CD4-positive, alpha-beta T cell treated with Interleukin-12 subunit alpha and Interleukin-12 subunit beta, for 1 hour (primary cell): ENCODE results near the gene KAZALD1.
A peak's percentile ranks its signal among the peaks of the same experiment; 100 is the strongest.

ENCODE experiments used
- DNase-seq: peaks from one replicate; pipeline ENCODE4 v3.0.0-alpha.2; 2020

KAZALD1 gene

DNA sequence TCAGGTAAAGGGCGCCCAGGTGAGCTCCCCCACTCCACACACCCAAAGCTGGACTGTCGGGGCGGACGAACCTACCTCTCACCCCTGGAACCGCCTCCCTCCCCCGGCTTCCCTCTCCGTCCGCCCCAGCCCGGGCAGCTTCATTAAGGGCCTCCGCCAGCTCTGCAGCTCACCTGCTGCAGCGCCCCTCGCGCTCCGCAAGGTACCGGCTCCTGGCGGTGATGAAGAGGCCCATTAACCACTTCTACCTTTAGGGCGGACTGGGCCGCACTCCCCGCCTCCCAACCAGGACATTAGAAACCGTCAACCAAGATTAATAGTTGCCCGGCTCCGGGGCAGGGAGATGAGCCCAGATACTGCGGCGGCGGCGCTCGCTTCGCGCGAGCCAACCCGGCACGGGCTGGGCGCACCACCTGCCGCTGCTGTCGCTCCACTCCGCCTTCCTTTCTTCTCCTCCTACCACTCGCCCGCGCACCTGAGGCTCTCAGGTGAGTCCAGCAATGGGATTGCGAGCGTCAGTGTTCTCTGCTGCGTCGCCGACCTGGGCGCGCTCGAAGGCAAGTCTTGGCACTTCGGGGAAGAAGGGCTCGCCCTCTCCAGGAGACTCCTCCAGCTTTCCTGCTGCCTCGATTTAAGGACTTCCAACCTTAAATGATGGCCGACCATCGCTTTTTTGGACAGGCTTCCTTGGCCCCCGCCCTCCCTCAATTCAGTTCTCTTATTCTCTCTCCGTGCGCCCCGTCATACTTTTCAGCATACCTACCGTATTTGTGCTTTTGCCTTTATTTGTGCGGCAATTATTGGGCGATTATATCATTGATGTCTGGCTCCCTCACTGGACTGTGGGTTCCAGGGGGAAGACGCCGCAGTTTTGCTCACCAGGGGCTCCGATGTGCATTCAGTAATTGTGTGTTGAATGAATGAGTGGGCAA, 13.6 kb upstream of the KAZALD1 start:
- DNase-seq, result no peak

DNA sequence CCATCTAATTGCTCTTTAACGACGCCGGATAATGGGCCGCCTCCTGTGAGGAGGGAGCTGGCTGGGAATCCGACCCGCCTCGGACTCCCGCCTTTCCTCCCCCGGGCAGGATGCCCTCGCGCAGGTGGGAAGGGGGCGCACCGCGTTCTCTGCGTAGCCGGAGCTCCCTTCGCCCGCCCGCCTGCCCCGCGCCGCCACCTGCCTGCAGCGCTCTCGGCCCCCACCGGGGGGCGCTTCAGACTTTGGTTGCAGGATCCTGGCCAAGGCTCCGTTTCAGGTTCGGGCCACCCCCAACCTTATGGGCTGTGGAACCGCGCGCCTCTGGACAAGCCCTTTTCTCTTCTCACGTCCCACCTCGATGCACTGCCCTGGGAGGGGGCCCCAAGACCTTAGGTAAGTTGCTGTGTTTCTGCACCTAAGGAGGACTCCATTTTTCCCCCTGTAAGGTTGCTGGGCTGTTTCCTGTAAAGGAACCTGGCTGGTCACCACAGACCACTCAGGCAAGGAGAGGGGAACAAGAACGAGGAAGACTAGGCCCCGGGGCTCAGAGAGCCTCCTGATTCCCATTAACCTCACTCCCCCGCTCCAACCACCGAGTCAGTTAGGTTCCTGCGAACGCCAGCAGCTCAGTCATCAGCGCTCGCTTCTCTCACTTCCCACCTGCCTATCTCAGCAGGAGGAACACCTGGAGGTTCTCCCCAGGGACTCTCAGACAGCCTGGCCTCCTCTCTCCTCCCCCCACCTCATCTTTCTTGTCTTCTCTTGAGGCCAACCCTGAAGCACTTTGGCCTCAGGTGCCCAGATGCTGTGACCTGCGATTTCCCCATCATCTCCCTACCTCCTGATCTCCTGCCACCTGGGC, 11.3 kb upstream of the KAZALD1 start:
- DNase-seq, result peak; percentile 83

DNA sequence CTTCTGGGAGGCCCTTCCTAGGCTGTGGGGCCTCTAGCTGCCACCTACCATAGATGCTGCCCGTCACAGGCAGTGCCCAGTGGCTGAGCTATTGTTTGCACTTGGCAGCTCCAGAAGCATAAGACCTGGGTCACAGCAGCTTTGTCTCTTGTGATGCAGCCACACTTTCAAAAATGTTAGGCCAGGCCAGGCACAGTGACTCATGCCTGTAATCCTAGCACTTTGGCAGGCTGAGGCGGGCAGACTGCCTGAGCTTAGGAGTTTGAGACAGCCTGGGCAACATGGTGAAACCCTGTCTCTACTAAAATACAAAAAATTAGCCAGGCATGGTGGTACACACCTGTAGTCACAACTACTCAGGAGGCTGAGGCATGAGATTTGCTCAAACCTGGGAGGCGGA, 9.5 kb upstream of the KAZALD1 start:
- no peak for DNase-seq

DNA sequence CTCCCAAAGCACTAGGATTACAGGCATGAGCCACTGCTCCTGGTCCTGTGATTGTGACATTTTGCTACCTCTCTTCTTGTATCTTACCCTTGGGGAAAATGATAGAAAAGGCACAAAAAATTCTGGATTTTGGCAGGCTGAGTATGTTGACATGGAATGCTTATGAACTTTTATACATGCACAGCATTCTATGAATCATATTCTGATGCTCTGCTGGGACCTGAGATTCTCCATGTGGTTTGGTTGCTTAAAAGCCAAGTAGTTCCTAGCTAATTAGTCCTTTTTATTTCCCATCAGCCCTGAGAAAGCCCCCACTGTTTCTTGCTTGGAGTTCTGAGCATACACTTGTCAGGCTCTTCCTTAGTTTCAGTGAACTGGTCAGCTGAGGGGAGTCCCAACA, 8.3 kb upstream of the KAZALD1 start:
- DNase-seq, result no peak

DNA sequence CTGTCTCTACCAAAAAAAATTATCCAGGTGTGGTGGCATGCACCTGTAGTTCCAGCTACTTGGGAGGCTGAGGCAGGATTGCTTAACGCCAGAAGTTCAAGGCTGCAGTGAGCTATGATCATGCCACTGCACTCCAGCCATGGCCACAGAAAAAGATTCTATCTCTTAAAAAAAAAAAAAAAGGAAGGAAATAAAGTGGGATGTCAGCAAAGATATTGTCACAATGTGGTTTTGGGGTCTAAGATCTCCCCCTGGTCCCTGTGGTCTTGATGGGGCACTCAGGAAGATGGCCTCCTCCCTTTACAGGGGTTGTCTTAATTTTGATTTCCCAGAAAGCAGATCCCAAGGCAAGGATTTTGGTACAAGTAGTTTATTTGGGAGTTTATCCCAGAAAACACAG, 7.4 kb upstream of the KAZALD1 start:
- no peak for DNase-seq

DNA sequence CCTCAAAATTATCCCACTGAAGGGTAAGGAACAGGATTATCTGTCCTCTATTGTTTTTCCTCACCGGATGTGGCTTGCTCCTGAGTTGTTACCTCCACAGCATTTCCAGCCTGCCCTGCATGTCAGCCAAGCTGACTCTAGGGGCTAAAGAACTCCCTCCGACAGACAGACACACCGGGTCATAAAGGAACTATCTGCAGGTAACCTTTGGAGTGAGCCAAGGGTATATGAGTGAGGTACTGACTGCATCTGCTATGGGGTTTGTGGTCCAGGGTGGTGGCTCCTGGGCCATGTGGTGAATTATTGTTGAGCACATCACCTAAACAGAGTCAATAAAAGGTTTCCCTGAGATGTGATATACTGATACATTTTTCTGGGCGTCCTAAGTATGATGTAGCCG, 6.9 kb upstream of the KAZALD1 start:
- no peak for DNase-seq

DNA sequence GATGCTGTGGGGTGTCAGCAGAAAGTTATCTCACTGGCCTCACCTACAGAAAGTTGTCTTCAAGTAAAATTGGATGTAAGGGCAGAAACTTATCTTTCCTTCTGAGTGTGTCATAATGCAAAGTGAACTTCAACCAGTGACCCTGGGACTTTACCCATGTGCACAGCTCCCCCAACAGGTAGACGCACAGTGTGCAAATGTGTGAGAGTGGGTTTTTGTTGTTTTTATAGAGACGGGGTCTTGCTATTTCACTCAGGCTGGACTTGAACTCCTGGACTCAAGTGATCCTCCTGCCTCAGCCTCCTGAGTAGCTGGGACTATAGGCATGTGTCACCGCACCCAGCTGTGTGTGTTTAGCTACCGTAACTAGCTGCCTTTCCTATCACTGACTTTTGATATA, 6.4 kb upstream of the KAZALD1 start:
- no peak for DNase-seq

DNA sequence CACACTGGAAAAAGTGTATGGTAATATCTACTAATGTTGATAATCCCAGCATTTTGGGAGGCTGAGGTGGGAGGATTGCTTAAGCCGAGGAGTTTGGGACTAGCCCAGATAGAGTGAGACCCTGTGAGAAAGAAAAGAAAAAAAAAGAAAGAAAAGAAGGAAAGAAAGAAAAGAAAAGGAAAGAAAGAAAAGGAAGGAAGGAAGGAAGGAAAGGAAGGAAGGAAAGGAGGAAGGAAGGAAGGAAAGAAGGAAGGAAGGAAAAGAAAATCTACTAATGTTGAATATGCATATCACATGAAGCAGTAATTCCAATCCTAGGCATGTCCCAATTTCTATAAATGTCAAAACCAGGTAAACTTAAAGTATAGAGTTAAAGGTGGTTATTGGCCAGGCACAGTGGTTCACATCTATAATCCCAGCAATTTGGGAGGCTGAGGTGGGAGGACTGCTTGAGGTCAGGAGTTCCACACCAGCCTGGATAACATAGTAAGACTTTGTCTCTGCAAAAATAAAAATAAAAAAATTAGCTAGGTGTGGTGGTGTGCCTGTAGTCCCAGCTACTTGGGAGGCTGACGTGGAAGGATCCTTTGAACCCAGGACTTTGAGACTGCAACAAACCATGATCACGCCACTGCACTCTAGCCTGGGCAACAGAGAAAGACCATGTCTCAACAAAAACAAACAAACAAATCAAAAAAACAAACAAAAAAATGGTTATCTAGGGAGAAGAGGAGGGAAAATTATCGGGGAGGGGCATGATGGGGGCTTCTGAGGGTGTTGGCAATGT, 5.2 kb upstream of the KAZALD1 start:
- no peak for DNase-seq

DNA sequence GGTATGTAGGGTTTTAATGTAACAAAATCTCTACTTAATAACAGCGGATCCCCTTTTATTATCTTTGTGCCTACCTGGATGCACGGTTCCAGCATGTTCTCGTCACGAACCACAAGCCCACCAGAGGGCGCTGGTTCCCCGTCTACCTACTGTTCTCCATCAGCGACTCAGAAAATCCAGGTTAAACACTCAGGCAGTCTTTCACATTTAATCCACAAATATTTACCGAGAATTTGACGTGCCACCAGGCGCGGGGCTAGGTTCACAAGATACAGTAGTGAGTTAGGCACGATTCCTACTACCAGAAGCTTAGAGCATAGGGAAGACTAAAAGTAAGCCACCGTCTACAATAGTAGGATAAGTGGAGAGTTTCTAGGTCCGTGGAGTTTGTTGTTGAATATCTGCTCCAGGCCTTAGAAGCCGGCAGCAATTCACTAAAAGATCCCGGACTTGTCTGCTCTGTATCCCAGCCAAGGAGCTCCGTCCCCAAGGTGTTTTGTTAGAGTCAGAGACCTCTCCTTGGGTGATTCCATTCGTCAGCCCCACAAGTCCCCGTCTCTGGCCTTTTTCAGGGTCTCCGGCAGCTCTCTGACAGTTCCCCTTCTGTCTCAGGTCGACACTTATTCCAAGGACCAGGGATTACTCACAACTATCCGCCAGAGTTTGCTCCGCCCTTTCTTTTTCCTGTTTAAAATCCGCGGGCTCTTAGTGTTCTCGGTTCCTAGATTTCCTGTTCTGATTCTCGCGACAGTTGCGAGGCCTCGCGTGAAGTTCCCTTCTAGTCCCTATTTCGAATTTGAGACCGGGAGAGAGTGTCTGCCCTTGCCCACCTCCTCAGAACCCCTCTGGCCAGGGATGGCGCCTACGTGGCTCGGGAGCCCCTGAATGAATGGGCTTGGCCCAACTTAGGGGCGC, 1.5 kb upstream of the KAZALD1 start:
- DNase-seq, result peak; percentile 91

DNA sequence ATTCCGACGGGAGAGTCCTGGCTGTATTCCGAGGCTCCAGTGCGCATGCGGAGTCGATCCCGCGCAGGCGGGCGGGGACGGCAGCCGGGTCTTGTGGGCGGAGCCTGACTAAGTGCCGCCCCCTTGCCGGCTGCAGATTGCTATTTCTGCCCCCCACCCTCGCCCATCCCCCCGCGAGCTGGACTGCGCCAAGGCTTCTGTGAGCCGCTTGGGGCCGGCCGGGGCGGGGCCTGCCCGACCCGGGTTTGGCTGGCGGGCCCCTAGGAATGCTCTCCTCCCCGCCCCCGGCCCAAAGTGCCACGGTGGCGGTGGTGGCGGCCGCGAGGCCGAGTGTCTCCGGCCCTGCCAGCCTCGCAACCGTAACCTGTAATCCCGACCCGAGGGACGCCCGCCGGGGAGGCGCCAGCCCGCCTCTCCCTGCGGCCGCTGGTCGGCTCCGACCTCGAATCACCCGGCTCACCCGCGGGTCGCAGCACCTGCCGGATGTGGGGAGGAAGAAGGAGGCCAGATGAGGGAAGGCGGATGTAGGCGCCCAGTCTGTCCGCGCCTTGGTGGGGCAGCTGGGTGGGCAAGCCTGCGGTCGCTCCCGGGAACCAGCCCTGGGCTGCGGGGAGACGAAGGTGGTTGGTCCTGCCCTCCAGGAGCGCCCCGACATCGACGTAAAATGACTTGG, 702 bp upstream of the KAZALD1 start:
- DNase-seq, result peak; percentile 91

DNA sequence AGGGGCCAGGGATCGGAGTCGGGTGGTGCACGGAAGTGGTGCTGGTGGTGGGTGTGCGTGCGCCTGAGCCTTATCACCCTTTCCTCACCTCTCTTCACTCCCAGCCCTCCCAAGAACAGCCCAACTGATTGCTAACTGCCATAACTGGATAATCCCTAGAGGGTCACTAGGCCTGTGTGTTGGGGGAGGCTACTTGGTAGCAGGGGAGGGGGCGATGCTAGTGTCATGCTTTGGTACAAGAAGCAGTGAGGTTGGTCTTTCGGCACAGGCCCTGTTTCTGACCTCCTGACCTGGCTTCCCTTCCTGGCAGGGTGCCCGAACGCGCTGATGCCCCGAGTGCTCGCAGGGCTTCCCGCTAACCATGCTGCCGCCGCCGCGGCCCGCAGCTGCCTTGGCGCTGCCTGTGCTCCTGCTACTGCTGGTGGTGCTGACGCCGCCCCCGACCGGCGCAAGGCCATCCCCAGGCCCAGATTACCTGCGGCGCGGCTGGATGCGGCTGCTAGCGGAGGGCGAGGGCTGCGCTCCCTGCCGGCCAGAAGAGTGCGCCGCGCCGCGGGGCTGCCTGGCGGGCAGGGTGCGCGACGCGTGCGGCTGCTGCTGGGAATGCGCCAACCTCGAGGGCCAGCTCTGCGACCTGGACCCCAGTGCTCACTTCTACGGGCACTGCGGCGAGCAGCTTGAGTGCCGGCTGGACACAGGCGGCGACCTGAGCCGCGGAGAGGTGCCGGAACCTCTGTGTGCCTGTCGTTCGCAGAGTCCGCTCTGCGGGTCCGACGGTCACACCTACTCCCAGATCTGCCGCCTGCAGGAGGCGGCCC, 652 bp downstream of the KAZALD1 start:
- DNase-seq, result peak; percentile 59

DNA sequence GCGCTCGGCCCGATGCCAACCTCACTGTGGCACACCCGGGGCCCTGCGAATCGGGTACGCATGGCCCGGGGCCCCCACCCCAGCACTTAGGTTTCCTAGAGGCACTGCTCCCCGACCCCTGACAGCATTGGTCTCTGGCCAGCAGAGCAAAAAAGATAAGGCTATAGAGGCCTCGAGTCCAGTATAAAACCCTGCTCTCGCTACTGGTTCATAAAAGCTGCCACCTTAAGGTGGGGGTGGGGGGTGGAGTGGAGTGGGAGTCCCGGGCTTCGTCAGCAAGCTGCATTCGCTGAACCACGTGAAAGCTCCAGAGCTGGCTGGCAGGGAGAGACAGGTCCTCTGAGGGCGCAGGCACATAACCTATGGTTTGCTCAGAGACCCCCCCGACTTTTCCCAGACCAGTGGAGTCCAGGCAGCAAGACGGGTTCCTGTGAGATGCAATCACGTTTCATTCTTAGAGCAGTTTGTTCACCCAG, 1.3 kb downstream of the KAZALD1 start:
- no peak for DNase-seq

DNA sequence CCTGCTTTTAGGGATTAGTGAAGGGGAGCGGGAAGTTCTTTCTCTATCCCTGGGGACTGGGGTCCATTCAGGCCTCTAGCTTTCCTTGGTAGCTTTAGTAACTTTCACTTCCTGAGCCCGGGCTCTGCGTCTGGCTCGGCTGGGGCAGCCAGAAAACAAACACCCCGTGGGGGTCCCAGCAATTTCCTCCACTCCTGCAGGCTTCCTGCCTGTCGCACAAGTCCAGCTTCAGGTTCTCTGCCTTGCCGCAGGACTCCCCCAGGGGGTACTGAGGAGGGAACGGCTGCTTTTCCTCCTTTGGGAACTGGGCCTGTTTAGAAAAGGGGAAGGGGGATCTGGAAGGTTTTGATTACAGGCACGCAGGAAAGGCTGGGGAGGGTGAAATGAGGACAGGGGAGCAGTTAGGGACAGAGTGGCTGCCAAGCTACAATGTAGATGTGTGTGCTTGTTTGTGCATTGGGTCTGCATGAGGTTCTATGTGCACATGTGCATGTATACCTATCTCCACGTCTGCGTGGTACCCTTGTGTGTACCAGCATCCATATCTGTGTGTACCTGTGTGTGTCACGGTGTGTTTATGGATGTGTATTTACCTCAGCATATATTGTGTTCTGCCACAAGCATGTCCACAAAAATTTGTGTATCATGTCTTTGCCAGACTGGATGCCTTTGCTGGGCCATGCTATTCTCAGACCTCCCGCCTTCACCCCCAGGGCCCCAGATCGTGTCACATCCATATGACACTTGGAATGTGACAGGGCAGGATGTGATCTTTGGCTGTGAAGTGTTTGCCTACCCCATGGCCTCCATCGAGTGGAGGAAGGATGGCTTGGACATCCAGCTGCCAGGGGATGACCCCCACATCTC, 2.0 kb downstream of the KAZALD1 start:
- DNase-seq, result no peak

DNA sequence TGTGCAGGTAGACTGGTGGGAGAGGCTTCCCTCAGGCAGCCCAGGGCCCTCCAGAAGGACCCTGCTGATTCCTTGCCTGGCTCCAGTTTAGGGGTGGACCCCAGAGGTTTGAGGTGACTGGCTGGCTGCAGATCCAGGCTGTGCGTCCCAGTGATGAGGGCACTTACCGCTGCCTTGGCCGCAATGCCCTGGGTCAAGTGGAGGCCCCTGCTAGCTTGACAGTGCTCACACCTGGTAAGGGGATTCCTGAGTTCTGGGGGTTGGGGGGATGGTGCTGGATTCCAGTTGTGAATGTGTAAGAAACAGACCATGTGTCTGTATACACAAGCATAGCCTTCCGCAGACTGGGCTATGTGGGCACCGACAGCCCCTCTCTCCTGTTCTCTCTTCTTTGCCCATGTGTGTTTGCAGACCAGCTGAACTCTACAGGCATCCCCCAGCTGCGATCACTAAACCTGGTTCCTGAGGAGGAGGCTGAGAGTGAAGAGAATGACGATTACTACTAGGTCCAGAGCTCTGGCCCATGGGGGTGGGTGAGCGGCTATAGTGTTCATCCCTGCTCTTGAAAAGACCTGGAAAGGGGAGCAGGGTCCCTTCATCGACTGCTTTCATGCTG, 2.7 kb downstream of the KAZALD1 start:
- DNase-seq, result no peak

DNA sequence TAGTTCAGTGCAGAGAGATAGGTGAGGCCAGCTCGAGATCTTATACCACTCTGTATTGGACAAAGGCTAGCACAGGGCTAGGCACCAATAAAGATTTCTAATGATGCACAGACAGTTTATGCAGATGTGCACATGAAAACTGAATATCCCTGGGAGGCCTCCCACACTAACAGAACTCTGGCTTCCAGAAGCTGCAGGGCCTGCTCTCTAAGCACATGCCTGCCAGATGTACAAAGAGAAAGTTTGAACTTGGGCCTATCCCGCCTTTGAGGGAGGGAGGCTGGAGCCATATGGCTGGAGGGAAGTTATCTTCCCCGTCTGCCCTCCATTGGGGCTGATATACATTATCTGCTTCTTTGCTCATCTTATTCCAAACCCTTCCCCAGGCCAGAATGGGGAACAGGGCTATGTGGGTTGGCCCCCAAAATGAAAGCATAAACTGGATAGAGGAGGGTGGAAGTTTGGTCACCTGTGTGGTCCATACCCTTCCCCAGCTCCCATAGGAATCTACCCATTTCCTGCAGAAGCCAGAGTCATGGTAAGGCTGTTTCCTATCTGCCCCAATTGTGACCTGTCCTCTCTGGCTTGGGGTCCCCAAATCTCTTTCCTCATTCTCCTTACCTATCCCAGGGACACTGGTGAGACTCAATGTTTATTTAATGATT, 3.8 kb downstream of the KAZALD1 start:
- no peak for DNase-seq

DNA sequence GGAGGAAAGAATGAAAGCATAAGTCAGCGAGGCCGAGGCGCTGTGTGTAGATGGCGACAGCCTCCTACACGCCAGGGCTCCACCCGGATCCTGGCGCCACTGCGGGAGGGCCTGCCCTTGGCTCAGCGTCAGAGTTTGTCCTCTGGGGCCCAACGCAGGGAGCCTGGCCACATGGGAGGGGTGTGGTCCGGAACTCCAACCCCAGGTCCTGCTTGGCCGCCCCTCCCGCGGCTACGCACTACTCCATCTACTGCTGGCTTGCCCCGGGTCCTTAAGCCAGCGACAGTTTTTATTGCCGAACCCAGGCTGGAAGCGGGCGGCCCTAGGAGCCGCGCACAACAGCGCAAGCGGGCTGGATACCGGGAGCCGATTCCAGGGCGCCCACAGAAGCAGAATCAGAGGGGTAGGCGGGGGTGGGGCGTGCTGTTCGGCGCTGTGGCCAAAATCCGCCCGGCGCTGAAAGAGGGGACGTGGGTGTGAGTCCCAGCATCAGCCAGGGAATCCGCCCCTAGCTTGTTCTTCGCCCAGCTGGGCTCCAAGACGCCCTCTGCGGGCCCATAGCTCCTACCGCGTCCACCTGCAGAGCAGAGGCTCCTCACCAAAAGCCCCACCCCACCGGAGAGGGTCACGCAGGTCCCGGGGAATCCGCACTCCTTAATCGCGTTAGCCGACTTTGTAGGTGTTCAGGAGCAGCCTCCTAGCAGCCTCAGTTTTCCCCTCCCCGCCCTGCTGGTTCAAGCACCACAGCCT, 4.5 kb downstream of the KAZALD1 start:
- peak; percentile 60 for DNase-seq

DNA sequence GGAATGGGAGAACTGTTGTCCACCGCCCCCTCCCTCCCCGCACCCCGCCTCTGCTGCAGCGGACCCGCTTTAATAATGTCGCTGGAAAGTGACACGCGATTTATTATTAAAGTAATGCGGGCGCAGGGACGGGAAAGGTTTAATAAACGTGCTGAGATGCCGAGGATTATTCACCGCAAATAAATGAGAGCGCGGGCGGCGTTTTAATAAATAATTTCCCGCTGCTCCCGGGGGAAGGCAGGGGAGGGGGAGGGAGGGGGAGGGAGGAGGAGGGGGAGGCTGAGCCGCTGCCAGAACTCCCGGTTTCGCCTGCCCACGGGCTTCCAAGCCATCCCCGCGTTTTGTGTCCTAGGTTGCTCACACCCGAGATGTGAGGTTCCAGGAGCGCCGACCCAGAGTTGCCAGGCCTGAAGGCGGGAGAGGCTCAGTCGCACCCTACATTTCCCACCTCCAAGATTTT, 5.1 kb downstream of the KAZALD1 start:
- no peak for DNase-seq
